NCI-H774 (cell line): Measurements from ENCODE around the gene RFT1.

Source experiments
- DNase-seq: peaks from one replicate; lab custom pipeline; 2025; lab: John Stamatoyannopoulos, UW

RFT1 gene

DNA sequence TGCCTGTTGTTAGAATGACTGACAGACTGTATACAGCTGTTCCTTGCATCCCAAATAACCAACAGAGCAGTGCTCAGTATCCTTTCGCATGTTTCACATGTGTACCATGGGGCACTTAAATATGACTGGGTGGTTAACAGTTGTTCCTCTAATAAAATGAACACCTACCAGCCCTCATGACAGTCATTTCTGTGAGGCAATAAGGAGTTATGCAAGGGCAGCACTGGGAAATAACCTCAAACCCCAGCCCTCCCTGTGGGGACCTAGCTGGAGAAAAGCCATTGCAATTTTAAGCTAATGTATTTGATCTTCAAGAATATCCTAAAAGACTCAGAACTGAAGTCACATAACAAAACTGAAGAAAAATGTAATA lies 7.3 kb downstream of the RFT1 start:
- DNase-seq = no peak

DNA sequence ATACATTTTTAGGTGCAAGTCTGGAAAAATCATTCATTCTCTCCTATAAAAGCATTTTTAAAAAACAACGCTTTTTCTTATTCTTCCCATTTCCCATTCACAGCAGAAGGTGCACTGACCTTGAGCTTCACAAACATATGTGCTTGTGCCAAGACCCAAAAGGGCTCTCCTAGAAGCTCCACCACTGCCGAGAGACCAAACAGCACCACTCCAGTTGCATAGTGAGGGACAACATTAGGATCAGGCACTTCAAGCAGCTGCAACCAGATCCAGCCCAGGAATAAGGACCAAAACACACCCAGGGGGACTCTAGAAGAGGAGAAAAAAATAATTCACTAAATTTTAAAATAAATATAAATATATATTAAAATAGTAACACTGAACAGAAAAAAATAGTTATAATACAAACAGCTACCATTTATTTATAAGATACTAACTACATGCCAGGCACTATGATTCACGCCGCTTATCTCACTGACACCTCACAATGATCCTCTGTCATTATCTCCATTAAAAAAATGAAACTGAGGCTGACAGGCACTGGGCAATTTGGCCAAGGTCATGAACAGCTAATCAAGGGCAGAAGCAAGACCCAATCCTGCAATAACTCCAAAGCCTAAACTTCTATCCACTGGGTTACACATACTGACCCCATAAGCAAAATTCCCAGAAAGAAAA lies 7.8 kb downstream of the RFT1 start:
- no peak for DNase-seq

- no peak for DNase-seq
Measured at GRCh38 chr3:53120336-53120735, 9.9 kb downstream of the RFT1 start.

GRCh38 chr3:53116956-53117355 lies 13.3 kb downstream of the RFT1 start:
- DNase-seq = no peak

GRCh38 chr3:53114412-53115074 lies 15.7 kb downstream of the RFT1 start:
- no peak for DNase-seq

GRCh38 chr3:53114011-53114400 lies 16.2 kb downstream of the RFT1 start:
- DNase-seq = peak; percentile 32

GRCh38 chr3:53113293-53114010 lies 16.8 kb downstream of the RFT1 start:
- no peak for DNase-seq

- no peak for DNase-seq
Measured at GRCh38 chr3:53111822-53112221, 18.4 kb downstream of the RFT1 start.

GRCh38 chr3:53109891-53110771 lies 20.1 kb downstream of the RFT1 start:
- DNase-seq = no peak

- DNase-seq = no peak
Measured at GRCh38 chr3:53109190-53109589, 21.0 kb downstream of the RFT1 start.

DNA sequence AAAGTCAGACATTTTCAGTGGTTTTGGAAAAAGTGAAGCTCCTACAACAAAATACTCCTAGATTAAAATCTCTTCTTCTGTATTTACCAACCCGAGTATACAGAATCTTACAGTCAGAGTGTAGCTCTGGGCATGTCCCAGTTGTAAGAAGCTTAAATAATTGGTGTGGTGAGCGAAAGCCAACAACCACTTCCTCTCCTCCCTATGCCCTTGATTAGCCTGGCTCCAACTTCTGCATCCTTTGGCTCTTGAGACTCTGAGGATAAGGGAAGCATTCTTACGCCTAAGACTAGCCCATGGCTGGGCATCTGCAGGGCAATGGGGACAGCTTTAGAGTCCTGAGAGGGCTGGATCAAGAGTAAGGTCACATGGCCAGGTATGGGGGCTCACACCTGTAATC lies 25.5 kb downstream of the RFT1 start:
- no peak for DNase-seq

GRCh38 chr3:53103397-53104296 lies 26.6 kb downstream of the RFT1 start:
- DNase-seq = no peak

DNA sequence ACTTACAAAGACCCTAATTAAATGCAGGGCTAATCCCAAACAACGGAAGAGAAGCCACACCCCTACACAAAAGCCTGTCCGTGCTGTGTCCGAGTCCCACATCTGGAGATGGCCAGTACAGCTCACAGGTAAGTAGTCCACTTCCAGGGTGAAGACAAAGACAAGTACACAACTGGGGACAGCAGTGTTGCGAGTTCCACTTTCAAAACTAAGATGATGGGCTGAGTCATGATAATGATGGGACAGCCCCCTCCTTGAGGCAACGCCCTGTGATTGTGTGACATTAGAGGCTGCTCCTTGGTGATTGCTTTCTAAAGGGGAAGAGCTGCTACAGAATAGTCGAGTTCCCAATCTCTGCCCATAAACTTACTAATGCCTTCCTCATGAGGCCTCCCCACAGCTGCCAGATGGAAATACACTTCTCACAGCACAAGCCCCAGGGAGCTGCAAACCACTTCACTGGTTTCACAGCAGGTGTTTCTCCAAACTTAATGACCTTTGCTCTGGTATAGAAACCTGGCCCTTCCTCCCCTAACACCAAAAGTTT lies 27.6 kb downstream of the RFT1 start:
- no peak for DNase-seq

DNA sequence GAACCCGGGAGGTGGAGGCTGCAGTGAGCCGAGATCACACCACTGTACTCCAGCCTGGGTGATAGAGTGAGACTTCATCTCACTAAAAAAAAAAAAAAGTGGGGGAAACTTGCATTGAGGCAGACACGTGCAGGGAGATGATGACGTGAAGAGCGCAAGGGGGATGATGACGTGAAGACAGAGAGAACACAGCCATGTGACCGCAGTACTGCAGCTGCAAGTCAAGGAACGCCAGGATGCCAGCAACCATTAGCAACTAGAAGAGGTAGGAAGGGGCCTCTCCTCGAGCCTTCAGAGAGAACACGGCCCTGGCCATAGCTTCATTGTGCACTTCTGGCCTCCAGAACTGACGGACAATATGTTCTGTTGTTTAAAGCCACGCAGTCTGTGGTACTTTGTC lies 28.3 kb downstream of the RFT1 start:
- no peak for DNase-seq

GRCh38 chr3:53100818-53101466 lies 29.3 kb downstream of the RFT1 start:
- DNase-seq = no peak

- no peak for DNase-seq
Measured at GRCh38 chr3:53097887-53098286, 32.3 kb downstream of the RFT1 start.

DNA sequence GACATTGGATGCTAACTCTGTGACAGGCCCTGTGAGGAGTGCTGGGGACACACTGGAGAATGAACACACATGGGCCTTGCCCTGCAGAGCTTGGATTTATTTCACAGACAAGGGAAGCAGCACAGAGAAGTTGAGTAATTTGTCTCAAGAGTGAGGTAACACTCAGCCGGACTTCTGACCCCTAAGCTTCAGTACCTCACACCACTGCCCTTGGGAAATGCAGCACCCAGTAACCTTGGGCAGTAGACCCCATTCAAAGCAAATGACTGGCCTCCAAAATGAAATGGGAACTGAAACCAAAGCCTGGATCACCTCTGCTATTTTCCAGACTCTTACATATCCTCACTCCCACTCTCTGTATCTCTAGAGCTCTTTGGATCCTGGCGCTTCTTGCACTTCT lies 37.3 kb downstream of the RFT1 start:
- DNase-seq = no peak

- no peak for DNase-seq
Measured at GRCh38 chr3:53092216-53092615, 38.0 kb downstream of the RFT1 start.

DNA sequence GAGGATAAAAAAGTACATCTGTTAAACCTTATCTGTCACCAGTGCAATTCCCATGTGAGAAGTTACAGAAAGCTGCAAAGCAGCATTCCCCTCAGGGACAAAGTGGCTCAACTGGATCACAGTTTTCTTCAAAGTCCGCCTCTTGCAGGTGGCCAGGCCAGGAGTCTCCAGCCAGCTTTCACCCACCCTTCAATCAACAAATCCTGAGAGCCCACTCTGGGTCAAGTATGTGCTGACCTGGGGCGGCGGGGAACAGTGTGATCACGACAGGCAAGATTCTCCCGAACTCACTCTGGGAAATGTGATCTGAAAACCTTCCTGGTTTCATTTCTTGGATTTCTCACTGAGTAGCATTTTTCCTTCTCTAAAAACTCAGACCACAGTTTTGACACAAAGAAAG lies 39.2 kb downstream of the RFT1 start:
- DNase-seq = no peak

- DNase-seq = no peak
Measured at GRCh38 chr3:53089511-53089910, 40.7 kb downstream of the RFT1 start.

- no peak for DNase-seq
Measured at GRCh38 chr3:53085476-53085875, 44.8 kb downstream of the RFT1 start.
